WTC11 (cell line): ENCODE results near the gene PCDHGA10. TPM values are rescaled to one million over a fixed set of nuclear protein-coding genes. Genes with fewer than 3 reads are reported as not detected.

Source experiments
- ATAC-seq: fragments of 200-7000 bp; cut with Tn5 transposase; 2 replicates; pipeline ENCODE4 v1.10.0; 2021; ENCODE audit warnings: mild to moderate bottlenecking, moderate library complexity
- CTCF ChIA-PET: fragments of 300-600 bp; sonication (Branson Sonifier 250); formaldehyde crosslinking; loops from one replicate; lab custom pipeline; 2021; ENCODE audit warnings: antibody characterized with exemption; lab: Charles Lee
- POLR2A ChIA-PET: fragments of 350-600 bp; sonication (Branson Sonifier 250); formaldehyde crosslinking; loops from one replicate; lab custom pipeline; 2021; ENCODE audit warnings: antibody characterized with exemption; lab: Charles Lee
- DNase-seq: peaks from one replicate; pipeline ENCODE4 v3.0.0; 2021; ENCODE audit warnings: low spot score
- H3K27ac Mint-ChIP-seq: 2 replicates; pipeline ENCODE4 v1.8.0; 2021; ENCODE audit warnings: mixed read lengths
- H3K27me3 Mint-ChIP-seq: 2 replicates; pipeline ENCODE4 v1.8.0; 2021; ENCODE audit warnings: low read depth, mild to moderate bottlenecking, moderate library complexity, mixed read lengths
- H3K36me3 Mint-ChIP-seq: 2 replicates; pipeline ENCODE4 v1.8.0; 2021; ENCODE audit warnings: mixed read lengths
- H3K4me1 Mint-ChIP-seq: 2 replicates; pipeline ENCODE4 v1.8.0; 2022; ENCODE audit warnings: mixed read lengths
- H3K4me3 Mint-ChIP-seq: 2 replicates; pipeline ENCODE4 v1.8.0; 2021; ENCODE audit warnings: mild to moderate bottlenecking, moderate library complexity, mixed read lengths
- H3K9me3 Mint-ChIP-seq: 2 replicates; pipeline ENCODE4 v1.8.0; 2021; ENCODE audit warnings: mixed read lengths
- ELF4 ChIP-seq: sonication (generic); formaldehyde crosslinking; IDR thresholded peaks from 2 replicates; pipeline ENCODE4 v1.8.1; 2022; ENCODE audit warnings: low read depth, mild to moderate bottlenecking, moderate library complexity, missing genetic modification reagents
- FOXP1 ChIP-seq: sonication (generic); formaldehyde crosslinking; IDR thresholded peaks from 2 replicates; pipeline ENCODE4 v1.8.0; 2022; ENCODE audit warnings: missing genetic modification reagents, mild to moderate bottlenecking, moderate library complexity, borderline replicate concordance
- NFATC4 ChIP-seq: fragments of 250-450 bp; sonication (Bioruptor Pico); IDR thresholded peaks from 2 replicates; pipeline ENCODE4 v1.9.0; 2021; ENCODE audit warnings: mild to moderate bottlenecking
- NFE2L1 ChIP-seq: sonication (generic); formaldehyde crosslinking; IDR thresholded peaks from 2 replicates; pipeline ENCODE4 v1.8.1; 2023; ENCODE audit warnings: missing genetic modification reagents
- NFYB ChIP-seq: sonication (generic); formaldehyde crosslinking; conservative IDR thresholded peaks from 2 replicates; pipeline ENCODE4 v1.8.0; 2022; ENCODE audit warnings: low read depth, missing genetic modification reagents
- NR2C2 ChIP-seq: sonication (generic); formaldehyde crosslinking; IDR thresholded peaks from 2 replicates; pipeline ENCODE4 v1.8.0; 2022; ENCODE audit warnings: mild to moderate bottlenecking, missing genetic modification reagents
- NR3C1 ChIP-seq: sonication (generic); formaldehyde crosslinking; conservative IDR thresholded peaks from 2 replicates; pipeline ENCODE4 v1.8.1; 2023; ENCODE audit warnings: low read depth, mild to moderate bottlenecking, missing genetic modification reagents
- RORB ChIP-seq: fragments of 250-450 bp; sonication (Bioruptor Pico); IDR thresholded peaks from 2 replicates; pipeline ENCODE4 v1.9.0; 2021; ENCODE audit warnings: mild to moderate bottlenecking
- SOX15 ChIP-seq: fragments of 250-450 bp; sonication (Bioruptor Pico); IDR thresholded peaks from 2 replicates; pipeline ENCODE4 v1.9.0; 2021; ENCODE audit warnings: mild to moderate bottlenecking
- TEAD1 ChIP-seq: sonication (generic); formaldehyde crosslinking; IDR thresholded peaks from 2 replicates; pipeline ENCODE4 v1.8.0; 2022; ENCODE audit warnings: mild to moderate bottlenecking, missing genetic modification reagents
- TEAD4 ChIP-seq: sonication (generic); formaldehyde crosslinking; IDR thresholded peaks from 2 replicates; pipeline ENCODE4 v1.8.0; 2022; ENCODE audit warnings: mild to moderate bottlenecking, missing genetic modification reagents
- ZNF423 ChIP-seq: fragments of 250-450 bp; sonication (Bioruptor Pico); IDR thresholded peaks from 2 replicates; pipeline ENCODE4 v2.1.2; 2022; ENCODE audit warnings: mild to moderate bottlenecking, moderate library complexity
- total RNA-seq: library from RNA; stranded (reverse); gene quantifications from 3 replicates; pipeline ENCODE4 v1.2.3, GENCODE V29; 2021
- TF ChIP-seq, protein P1 (sequence below): fragments of 200-600 bp; IDR thresholded peaks from 2 replicates; pipeline ENCODE4 v1.8.0; 2022; ENCODE audit warnings: antibody characterized with exemption
- TF ChIP-seq, protein P2 (sequence below): sonication (generic); formaldehyde crosslinking; IDR thresholded peaks from 2 replicates; pipeline ENCODE4 v1.8.1; 2023; ENCODE audit warnings: mild to moderate bottlenecking, missing genetic modification reagents, borderline replicate concordance
- TF ChIP-seq, protein P3 (sequence below): sonication (generic); formaldehyde crosslinking; IDR thresholded peaks from 2 replicates; pipeline ENCODE4 v1.8.0; 2022; ENCODE audit warnings: mild to moderate bottlenecking, missing genetic modification reagents
- TF ChIP-seq, protein P4 (sequence below): sonication (generic); formaldehyde crosslinking; conservative IDR thresholded peaks from 2 replicates; pipeline ENCODE4 v1.8.1; 2023; ENCODE audit warnings: mild to moderate bottlenecking, low read depth, missing genetic modification reagents, moderate library complexity
- TF ChIP-seq, protein P5 (sequence below): fragments of 250-450 bp; sonication (Bioruptor Pico); IDR thresholded peaks from 2 replicates; pipeline ENCODE4 v1.9.0; 2021; ENCODE audit warnings: moderate library complexity, mild to moderate bottlenecking, inconsistent platforms, borderline replicate concordance

Gene PCDHGA10
- total RNA-seq, 1 experiment from 2014 or later, result 11.9 TPM

DNA sequence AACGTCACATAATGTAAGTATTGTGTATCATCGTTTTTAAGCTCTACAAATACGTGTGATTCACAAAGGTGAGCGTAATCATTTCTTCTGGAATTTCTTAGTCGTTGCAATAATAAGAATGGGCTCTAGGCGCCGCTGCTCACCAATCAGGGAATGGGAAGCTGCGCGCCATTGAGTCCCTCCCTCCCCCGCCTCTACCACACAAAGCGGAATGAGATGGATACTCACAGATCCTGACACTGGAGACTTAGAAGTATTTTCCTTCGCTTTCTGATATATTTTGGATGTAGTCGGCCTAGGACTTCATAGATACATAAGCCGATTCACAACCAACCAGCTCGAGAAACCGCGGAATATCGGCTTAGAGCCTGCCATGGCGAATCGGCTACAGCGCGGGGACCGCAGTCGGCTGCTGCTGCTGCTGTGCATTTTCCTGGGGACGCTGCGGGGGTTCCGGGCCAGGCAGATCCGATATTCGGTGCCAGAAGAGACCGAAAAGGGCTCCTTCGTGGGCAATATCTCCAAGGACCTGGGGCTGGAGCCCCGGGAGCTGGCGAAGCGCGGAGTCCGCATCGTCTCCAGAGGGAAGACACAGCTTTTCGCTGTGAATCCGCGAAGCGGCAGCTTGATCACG, 8.2 kb downstream of the PCDHGA10 start, which contains the start of gene PCDHGA11:
PCDHGA11 (plus strand) TSS at position 197 of the 634 bp plus-strand sequence; CDS start at position 374, 177 bp downstream.
- H3K27ac Mint-ChIP-seq, result peak within 1 kb of the TSS; percentile 47
- H3K36me3 Mint-ChIP-seq, result peaks cover 61% of the 10 kb centered on the region
- peak within 1 kb of the TSS; percentile 81 for H3K4me3 Mint-ChIP-seq
- CTCF ChIA-PET, result interaction anchor here (0.6 to 3.6 kb wide), 50 partner anchors 8 to 326 kb away, joined by 3 to 131 read pairs (median 6); partner anchors contain the start of genes DIAPH1, PCDHB10, PCDHB11 and PCDHB14
- no peak for TF ChIP-seq NFYB (CRISPR knock-in tag)
- TF ChIP-seq, protein P1, sequence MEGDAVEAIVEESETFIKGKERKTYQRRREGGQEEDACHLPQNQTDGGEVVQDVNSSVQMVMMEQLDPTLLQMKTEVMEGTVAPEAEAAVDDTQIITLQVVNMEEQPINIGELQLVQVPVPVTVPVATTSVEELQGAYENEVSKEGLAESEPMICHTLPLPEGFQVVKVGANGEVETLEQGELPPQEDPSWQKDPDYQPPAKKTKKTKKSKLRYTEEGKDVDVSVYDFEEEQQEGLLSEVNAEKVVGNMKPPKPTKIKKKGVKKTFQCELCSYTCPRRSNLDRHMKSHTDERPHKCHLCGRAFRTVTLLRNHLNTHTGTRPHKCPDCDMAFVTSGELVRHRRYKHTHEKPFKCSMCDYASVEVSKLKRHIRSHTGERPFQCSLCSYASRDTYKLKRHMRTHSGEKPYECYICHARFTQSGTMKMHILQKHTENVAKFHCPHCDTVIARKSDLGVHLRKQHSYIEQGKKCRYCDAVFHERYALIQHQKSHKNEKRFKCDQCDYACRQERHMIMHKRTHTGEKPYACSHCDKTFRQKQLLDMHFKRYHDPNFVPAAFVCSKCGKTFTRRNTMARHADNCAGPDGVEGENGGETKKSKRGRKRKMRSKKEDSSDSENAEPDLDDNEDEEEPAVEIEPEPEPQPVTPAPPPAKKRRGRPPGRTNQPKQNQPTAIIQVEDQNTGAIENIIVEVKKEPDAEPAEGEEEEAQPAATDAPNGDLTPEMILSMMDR, result peak; percentile 68
- TF ChIP-seq, all 79 proteins: peak for 1
- ATAC-seq, result peak; percentile 52
- POLR2A ChIA-PET, result interaction anchor here (0.8 to 1.4 kb wide), 4 partner anchors 88 to 143 kb away, joined by 3 to 4 read pairs (median 3); no protein-coding TSS in a partner anchor
- peaks cover 35% of the 10 kb centered on the region for H3K9me3 Mint-ChIP-seq
- peaks cover 14% of the 10 kb centered on the region for H3K27me3 Mint-ChIP-seq
- DNase-seq, result peak; percentile 77
- peaks cover 26% of the 10 kb centered on the region for H3K4me1 Mint-ChIP-seq

DNA sequence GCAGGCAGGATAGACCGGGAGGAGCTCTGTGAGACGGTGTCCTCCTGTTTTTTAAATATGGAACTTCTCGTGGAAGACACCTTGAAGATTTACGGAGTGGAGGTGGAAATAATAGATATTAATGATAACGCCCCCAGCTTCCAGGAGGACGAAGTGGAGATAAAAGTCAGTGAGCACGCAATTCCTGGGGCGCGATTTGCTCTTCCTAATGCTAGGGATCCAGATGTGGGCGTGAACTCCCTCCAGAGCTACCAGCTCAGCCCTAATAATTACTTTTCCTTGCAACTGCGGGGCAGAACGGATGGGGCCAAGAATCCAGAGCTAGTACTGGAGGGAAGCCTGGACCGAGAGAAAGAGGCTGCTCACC, 8.7 kb downstream of the PCDHGA10 start:
- TF ChIP-seq, protein P2, sequence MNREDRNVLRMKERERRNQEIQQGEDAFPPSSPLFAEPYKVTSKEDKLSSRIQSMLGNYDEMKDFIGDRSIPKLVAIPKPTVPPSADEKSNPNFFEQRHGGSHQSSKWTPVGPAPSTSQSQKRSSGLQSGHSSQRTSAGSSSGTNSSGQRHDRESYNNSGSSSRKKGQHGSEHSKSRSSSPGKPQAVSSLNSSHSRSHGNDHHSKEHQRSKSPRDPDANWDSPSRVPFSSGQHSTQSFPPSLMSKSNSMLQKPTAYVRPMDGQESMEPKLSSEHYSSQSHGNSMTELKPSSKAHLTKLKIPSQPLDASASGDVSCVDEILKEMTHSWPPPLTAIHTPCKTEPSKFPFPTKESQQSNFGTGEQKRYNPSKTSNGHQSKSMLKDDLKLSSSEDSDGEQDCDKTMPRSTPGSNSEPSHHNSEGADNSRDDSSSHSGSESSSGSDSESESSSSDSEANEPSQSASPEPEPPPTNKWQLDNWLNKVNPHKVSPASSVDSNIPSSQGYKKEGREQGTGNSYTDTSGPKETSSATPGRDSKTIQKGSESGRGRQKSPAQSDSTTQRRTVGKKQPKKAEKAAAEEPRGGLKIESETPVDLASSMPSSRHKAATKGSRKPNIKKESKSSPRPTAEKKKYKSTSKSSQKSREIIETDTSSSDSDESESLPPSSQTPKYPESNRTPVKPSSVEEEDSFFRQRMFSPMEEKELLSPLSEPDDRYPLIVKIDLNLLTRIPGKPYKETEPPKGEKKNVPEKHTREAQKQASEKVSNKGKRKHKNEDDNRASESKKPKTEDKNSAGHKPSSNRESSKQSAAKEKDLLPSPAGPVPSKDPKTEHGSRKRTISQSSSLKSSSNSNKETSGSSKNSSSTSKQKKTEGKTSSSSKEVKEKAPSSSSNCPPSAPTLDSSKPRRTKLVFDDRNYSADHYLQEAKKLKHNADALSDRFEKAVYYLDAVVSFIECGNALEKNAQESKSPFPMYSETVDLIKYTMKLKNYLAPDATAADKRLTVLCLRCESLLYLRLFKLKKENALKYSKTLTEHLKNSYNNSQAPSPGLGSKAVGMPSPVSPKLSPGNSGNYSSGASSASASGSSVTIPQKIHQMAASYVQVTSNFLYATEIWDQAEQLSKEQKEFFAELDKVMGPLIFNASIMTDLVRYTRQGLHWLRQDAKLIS (CRISPR knock-in tag), result no peak
- TF ChIP-seq, protein P1, result no peak
- no peak for TF ChIP-seq NR3C1 (CRISPR knock-in tag)
- TF ChIP-seq, protein P3, sequence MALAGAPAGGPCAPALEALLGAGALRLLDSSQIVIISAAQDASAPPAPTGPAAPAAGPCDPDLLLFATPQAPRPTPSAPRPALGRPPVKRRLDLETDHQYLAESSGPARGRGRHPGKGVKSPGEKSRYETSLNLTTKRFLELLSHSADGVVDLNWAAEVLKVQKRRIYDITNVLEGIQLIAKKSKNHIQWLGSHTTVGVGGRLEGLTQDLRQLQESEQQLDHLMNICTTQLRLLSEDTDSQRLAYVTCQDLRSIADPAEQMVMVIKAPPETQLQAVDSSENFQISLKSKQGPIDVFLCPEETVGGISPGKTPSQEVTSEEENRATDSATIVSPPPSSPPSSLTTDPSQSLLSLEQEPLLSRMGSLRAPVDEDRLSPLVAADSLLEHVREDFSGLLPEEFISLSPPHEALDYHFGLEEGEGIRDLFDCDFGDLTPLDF (CRISPR knock-in tag), result no peak
- no peak for TF ChIP-seq TEAD4
- no peak for TF ChIP-seq ZNF423 (CRISPR knock-in tag)
- no peak for TF ChIP-seq NFATC4 (CRISPR knock-in tag)
- no peak for TF ChIP-seq NR2C2
- DNase-seq (no peak), ATAC-seq (no peak)
- Mint-ChIP-seq H3K4me3 (peak overlapping the region; percentile 81), H3K27ac (no peak overlapping the region; the same call in 1 of the 2 replicates), H3K36me3 (peaks cover 65% of the 10 kb centered on the region), H3K27me3 (peaks cover 14% of the 10 kb centered on the region), H3K4me1 (peaks cover 26% of the 10 kb centered on the region), H3K9me3 (peaks cover 35% of the 10 kb centered on the region)
- ChIA-PET POLR2A (interaction anchor here (1.3 kb wide), 2 partner anchors 92 to 139 kb away, joined by 3 read pairs; no protein-coding TSS in a partner anchor), CTCF (interaction anchor here (0.6 to 3.6 kb wide), 45 partner anchors 9 to 327 kb away, joined by 3 to 131 read pairs (median 8); partner anchors contain the start of genes DIAPH1, PCDHB10, PCDHB11 and PCDHB14)

DNA sequence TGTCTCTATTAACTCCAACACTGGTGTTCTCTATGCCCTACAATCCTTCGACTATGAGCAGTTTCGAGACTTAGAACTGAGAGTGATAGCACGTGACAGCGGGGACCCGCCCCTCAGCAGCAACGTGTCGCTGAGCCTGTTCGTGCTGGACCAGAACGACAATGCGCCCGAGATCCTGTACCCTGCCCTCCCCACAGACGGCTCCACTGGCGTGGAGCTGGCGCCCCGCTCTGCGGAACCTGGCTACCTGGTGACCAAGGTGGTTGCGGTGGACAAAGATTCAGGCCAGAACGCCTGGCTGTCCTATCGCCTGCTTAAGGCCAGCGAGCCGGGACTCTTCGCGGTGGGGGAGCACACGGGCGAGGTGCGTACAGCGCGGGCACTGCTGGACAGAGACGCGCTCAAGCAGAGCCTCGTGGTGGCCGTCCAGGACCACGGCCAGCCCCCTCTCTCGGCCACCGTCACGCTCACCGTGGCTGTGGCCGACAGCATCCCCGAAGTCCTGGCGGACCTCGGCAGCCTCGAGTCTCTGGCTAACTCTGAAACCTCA, 10.0 kb downstream of the PCDHGA10 start:
- peaks cover 40% of the 10 kb centered on the region for H3K9me3 Mint-ChIP-seq
- peaks cover 26% of the 10 kb centered on the region for H3K4me1 Mint-ChIP-seq
- POLR2A ChIA-PET, result no interaction called here
- CTCF ChIA-PET, result interaction anchor here (0.7 to 3.6 kb wide), 7 partner anchors 10 to 135 kb away, joined by 3 to 131 read pairs (median 7); partner anchors contain the start of genes PCDHGA10 and PCDHGB3
- no peak for DNase-seq
- H3K27ac Mint-ChIP-seq, result no peak overlapping the region
- H3K36me3 Mint-ChIP-seq, result peaks cover 77% of the 10 kb centered on the region
- no peak for ATAC-seq
- H3K27me3 Mint-ChIP-seq, result peaks cover 14% of the 10 kb centered on the region
- no peak overlapping the region for H3K4me3 Mint-ChIP-seq
- no peak for TF ChIP-seq RORB (CRISPR knock-in tag)
- TF ChIP-seq, protein P4, sequence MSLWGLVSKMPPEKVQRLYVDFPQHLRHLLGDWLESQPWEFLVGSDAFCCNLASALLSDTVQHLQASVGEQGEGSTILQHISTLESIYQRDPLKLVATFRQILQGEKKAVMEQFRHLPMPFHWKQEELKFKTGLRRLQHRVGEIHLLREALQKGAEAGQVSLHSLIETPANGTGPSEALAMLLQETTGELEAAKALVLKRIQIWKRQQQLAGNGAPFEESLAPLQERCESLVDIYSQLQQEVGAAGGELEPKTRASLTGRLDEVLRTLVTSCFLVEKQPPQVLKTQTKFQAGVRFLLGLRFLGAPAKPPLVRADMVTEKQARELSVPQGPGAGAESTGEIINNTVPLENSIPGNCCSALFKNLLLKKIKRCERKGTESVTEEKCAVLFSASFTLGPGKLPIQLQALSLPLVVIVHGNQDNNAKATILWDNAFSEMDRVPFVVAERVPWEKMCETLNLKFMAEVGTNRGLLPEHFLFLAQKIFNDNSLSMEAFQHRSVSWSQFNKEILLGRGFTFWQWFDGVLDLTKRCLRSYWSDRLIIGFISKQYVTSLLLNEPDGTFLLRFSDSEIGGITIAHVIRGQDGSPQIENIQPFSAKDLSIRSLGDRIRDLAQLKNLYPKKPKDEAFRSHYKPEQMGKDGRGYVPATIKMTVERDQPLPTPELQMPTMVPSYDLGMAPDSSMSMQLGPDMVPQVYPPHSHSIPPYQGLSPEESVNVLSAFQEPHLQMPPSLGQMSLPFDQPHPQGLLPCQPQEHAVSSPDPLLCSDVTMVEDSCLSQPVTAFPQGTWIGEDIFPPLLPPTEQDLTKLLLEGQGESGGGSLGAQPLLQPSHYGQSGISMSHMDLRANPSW (CRISPR knock-in tag), result no peak
- TF ChIP-seq, protein P5, sequence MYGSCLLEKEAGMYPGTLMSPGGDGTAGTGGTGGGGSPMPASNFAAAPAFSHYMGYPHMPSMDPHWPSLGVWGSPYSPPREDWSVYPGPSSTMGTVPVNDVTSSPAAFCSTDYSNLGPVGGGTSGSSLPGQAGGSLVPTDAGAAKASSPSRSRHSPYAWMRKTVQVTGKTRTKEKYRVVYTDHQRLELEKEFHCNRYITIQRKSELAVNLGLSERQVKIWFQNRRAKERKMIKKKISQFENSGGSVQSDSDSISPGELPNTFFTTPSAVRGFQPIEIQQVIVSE (CRISPR knock-in tag), result no peak
- no peak for TF ChIP-seq ELF4 (CRISPR knock-in tag)
- no peak for TF ChIP-seq NFE2L1 (CRISPR knock-in tag)
- no peak for TF ChIP-seq TEAD1 (CRISPR knock-in tag)
- no peak for TF ChIP-seq SOX15 (CRISPR knock-in tag)
- TF ChIP-seq NR3C1 (CRISPR knock-in tag), result no peak
- peak; percentile 18; the same call in 1 of the 2 replicates for TF ChIP-seq FOXP1 (CRISPR knock-in tag)
